IPS-NIHi7 (cell line): ENCODE data around the gene MIEF1.

ENCODE experiments used
- DNase-seq: peaks from one replicate; pipeline ENCODE4 v3.0.0; 2012; ENCODE audit warnings: mixed read lengths; ENCODE audit errors: extremely low spot score

MIEF1 gene

DNA sequence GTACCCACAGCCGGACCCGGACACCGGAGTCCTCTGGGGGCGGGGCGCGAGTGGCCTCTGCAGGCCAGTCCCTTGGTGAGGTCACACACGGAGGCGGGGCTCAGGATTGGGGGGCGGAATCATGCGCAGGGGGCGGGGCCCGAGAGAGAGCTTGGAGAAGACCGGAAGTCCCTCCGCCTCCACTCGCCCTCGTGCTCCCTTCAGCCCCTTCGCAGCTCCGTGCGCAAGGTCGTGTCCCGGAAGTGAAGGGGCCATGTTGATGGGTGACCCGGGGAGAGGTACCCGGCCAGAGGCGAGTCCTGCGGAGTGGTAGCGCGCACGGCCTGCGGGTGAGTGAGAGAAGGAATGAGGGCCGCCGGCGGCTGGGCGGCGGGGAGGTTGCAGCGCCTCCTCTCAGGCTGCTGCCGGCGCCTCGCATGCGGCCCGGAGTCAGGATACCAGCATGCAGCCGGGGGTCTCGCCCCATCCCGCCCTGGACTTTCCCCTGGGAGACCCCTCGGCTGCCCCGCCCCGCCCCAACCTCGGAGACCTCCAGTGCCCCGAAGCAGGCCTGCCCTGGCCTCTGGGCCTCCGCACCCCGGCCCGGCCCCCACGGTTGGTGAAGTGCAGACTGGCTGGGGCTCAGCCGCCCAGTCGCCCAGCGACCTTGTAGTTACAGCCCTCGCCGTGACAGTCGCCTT, at the start of gene MIEF1:
Gene MIEF1 (plus strand): TSS at position 182 of the 680 bp plus-strand sequence. CDS start 9,005 bp downstream, outside the sequence.
- DNase-seq: peak; percentile 96

DNA sequence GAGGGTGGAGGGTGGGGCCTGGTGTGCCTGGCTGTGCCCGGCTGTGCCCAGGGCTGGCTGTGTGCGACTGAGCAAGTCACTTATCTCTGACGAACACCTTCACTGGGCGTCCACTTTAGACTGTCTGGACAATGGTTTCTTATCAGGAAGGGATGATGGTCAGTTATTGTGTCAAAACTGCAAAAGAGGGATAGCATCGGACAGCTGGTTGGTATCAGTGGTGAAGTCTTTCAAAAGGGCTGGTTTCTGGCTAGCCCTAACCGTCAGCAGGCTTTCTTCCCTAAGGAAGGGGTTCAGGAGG, 49.4 kb upstream of the MIEF1 start:
- DNase-seq: no peak

DNA sequence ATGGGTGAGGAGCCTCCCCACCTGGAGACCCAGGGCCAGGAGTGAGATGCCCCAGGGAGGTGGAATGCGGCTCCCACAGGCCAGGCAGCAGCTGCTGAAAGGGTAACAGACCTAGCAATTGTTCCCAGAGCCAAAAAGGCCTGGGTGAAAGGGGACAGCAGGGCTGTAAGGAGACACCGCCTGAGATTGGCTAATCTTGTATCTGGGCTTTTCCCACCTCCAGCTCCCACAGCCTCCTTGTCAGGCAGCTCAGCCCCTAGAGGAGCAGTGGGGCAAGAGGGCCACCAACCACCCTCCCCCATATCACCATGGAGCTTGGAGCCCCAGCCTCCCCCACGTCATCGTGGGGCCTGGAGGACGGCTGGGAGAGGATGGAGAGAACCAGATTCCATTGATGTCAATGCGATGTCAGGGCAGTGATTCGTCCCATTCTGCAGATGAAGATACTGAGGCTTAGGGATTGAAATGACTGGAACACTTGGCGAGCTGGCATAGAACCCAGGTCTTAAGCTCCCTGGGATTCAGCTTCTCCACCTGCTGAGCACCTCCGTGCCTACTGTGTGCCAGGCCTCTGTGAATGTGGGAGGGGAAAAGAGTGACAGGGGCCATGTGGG, 48.2 kb upstream of the MIEF1 start:
- DNase-seq: peak; percentile 43

DNA sequence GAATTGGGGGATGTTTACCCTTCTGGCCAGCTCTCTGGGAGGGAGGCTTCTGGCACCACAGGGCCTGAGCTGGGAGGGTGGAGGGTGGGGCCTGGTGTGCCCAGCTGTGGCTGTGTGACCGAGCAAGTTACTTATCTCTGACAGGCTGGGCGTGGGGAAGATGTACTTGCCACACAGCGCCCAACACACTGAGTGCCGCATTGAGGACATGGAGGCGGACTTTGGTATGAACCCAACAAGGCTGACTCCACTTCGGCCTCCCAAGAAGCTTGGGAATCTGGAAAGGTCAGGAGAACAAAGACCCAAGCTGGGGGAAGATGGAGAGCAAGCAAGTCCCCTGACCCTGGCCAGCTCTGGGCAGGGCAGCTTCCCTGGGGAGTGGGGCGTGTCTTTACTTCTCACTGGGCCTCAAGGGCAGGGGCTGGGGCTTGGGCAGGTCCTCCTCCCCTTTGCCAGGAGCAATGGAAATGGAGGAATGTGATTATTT, 47.7 kb upstream of the MIEF1 start:
- DNase-seq: peak; percentile 52

DNA sequence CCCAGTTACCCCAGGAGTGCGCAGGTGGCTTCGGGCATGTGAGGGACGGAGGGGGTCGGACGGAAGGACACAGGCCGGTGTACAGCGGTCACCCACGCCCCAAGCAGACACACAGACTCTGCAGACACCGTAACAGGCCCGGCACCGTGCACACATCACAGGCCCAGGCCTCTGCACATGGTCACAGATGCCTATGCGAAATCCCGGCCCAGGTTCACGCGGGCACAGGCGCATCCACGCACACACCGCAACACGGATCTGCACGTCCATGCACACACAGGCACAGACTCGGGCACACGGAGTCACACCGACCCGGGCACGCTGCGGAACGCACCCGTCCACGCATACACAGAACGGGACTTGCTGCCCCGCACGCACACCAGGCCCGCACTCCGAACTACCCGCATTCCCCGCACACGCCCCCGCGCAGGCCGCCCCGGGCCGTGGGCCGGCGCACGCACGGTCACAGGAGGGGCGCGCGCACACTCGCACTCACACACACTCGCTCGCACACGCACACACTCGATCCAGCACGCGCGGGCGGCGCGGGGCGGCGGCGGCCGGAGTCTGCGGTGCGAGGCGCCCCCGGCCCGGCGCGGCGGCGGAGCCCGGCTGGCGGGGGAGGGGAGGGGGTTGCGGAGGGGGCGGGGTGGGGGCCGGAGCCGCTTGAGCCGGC, 45.4 kb upstream of the MIEF1 start, which contains the start of gene MGAT3:
Gene MGAT3 (plus strand): TSS at position 491 of the 676 bp plus-strand sequence. CDS start 30,336 bp downstream, outside the sequence.
- peak; percentile 67 for DNase-seq

DNA sequence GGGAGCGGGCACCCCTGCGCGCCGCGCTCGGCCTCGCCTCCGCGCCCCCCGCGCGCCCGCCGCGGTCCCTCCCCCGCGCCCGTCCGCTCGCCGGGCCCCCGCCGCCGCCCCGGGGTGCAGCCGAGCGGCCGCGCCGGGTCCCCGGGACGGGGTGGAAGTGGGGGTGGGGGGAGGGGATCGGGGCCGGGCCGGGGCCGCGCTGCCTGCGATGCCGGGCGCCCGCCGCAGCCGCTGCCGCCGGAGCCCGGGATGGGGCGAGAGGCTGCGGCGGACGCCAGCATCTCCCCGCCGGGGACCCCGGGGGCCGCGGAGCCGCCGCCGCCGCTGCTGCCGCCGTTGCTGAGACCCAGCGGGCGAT, 44.9 kb upstream of the MIEF1 start:
- peak; percentile 49 for DNase-seq

DNA sequence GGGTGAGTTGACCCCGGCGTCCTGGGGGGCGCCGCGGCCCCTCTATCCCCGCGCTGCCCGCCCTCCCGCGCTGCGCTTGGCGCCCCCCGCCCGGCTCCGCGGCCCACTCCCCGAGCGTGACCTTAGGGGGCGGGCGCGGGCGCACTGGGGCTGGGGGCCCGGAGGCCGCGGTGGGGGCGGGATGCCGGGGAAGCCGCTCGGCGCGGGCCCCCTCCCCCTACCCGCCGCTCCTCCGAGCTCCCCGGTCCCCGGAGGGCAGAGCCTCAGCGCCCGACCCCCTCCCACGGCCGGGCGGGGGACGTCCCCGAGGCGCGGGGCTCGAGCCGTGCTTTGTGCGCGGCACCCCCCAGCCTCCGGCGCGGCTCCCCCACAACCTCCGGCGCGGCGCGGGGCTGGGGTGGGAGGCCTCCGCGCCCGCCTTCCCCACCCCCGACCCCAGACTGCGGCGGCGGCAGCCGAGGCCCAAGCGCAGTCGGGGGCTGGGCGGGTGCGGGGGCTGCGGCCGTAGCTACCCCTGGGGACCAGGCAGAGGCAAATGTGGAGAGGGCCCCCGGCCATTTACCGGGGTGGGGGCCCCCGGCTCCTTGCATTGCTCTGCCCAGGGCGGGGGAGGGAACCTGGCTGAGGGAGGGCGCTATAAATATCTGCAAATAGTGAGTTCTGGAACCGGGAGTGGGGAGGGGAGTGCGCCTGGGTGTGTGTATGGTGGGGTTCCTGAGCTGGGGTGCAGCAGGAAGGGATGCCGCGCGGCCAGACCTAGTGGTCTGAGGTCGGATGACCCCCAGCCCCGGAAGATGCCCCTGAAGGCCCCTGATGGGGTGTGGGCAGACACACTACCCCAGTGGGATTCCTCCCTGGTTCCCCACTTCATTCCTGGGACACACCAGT, 44.3 kb upstream of the MIEF1 start:
- DNase-seq: no peak

DNA sequence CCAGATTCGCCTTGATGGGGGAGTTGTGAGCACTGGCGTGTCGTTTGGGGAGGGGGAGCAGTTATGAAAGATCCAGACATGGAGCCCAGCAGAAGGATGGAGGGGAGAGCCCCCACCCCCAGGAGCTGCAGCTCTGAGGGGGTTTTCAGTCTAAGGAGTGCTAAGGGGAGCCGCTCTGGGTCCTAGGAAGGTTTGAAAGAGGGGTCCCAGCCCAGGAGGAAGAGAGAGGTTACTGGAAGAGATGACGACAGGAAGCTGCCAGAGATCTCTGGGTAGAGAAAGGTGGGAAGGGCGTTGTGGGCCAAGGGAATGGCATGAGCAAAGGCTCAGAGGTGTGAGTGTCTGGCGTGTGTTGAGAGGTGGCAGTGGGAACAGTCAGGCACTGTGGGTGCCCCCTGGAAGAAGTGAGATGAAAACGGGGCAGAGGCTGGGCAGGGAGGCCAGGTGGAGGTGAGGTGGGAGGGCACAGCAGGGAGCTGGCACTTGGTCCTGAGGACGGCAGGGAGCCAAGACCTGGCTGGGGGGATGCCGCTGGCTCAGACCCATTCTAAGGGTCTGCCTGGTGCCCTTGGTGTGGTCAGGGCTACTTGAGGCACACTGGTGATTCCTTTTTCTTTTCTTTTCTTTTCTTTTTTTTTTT, 43.5 kb upstream of the MIEF1 start:
- no peak for DNase-seq

DNA sequence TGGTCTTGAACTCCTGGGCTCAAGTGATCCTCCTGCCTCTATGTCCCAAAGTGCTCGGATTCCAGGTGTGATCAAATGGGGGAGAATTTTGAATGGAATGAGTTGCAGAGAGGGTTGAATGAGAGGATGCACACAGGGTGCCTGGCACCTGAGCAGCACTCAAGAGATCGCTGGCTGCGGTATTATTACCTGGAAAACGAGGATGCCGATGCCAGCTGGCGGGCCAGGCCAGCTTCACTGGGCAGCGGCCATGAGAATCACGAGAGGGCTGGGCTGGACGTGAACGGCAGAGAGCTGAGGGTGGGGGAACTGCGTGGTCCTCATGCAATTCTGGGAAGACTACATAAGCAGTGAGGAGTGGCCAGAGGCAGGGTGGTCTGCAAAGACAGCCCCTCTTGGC, 42.4 kb upstream of the MIEF1 start:
- no peak for DNase-seq

DNA sequence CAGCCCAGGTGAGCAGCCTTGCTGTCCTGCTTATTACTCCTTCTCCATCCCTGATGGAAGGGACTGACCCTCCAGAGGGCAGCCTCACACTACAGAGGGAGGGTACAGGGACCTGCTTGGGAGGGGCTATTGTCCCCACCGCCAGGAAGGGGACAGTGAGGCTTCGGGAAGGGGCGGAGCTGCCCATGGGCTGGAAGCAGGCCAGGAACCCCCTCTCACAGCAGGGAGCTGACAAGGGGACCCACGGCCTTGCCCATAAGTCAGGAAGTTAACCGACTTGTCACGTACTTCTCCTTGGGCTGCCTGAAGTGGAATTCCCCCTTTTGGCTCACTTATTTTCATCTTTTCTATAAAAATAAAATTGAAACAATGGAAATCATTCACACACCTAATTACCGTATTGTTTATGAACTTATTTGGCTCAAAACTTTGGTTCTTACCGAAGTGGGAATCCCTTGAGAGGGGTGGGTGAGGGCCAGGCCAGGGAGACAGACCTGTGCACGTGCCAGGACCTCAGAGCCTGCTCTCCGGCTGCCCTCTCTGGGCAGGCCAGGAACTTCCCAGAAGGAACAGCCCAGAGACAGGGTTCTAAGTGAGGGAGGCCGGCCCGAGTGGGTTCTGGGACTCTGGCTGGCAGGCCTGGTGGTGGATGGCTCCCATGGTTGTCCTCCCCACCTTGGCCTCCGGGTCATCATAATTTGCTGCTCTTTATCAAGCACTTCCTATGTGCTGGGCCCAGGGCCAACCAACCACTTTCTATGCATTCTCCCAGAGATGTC, 39.5 kb upstream of the MIEF1 start:
- peak; percentile 78 for DNase-seq

DNA sequence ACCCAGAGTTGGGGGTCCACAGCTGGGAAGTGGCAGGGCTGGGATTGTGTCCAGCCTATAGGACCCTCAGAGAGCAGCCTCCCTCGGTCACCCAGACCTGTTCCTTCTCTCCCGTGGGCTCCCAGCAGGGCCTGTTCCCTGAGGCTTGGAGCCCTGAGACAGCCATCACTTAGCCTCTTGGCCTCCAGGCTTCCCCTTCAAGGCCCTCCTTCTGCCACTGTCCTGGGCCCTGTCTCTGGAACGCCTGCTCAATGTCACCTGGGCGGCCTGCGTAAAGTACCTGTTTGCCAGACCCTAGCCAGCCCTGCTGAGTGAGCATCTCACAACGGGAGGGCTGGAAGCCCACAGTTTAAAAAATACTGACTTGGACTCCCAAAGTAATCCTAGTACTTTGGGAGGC, 38.8 kb upstream of the MIEF1 start:
- no peak for DNase-seq

DNA sequence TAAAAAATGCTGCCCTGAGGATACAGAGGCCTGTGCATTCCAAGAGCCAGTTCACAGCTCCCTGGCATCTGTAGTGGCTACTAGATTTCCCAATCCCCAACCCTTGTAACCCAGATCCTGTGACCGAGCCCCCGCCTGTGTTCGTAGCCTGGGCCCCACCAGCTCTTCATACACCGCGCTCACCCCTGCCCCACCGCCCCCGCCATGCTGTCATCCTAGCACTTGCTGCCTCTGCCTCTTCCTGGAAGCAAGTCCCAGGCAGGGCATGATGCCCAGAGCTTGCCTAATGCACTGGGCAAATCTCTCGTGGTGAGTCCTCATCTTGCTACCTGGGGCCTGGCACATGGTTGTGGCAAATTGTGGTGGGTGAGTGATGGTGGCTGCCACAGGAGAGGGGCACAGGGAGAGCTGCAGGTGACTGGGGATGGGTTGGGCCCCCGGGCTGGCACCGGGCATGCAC, 38.1 kb upstream of the MIEF1 start:
- no peak for DNase-seq

DNA sequence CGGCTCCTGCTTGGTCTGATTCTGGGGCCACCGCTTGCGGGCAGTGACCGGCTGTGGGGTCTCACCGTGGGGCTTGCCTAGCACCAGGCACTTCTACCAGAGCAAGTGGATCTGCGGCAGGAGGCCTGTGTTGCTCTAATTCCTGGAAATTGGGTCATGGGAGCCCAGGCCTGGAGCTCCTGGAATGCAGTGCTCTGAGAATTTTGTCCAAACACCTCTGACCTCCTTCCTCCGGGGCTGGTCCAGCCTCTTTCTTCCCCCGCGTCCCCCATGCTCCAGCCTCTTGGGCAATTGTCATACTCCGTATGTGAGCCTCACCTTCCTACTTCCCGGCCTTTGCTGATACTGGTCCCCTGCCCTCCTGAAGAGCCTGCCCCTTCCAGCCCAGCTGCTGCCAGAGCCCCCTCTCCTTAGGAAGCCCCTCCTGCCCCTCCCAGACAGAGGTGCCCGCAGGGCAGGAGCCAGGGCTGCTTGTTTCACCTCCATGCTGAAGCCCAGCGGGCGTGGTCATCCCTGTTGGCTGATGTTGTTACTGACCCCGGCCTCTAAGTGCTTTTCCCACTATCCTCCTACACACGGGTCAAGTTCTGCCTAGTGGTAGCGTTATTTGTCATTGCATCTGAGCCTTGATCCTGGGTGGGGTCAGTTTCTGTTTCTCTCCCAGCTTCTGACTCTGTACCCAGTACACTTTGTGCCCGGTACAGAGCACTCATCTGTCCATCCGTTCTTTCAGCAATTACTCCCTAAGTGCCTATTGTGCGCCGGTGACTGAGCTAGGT, 35.7 kb upstream of the MIEF1 start:
- DNase-seq: no peak

DNA sequence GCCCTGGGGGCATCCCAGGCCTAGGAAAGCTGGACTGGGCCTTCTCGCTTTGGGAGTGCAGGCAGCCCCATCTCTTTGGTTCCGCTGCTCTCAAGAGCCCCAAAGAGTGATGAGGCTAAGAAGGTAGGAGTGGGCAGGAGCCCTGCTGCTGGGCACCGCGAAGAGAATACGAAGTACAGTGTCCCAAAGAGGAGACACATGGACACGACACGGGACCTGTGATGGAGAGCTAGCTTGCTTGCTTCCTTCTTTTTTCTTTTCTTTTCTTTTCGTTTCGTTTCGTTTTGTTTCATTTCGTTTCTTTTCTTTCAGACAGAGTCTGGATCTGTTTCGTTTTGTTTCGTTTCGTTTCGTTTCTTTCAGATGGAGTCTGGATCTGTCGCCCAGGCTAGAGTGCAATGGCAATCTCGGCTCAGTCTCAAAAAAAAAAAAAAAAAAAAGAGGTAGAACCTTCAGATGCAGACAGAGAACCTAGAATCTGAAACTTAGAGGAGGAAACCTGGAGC, 34.6 kb upstream of the MIEF1 start:
- no peak for DNase-seq

DNA sequence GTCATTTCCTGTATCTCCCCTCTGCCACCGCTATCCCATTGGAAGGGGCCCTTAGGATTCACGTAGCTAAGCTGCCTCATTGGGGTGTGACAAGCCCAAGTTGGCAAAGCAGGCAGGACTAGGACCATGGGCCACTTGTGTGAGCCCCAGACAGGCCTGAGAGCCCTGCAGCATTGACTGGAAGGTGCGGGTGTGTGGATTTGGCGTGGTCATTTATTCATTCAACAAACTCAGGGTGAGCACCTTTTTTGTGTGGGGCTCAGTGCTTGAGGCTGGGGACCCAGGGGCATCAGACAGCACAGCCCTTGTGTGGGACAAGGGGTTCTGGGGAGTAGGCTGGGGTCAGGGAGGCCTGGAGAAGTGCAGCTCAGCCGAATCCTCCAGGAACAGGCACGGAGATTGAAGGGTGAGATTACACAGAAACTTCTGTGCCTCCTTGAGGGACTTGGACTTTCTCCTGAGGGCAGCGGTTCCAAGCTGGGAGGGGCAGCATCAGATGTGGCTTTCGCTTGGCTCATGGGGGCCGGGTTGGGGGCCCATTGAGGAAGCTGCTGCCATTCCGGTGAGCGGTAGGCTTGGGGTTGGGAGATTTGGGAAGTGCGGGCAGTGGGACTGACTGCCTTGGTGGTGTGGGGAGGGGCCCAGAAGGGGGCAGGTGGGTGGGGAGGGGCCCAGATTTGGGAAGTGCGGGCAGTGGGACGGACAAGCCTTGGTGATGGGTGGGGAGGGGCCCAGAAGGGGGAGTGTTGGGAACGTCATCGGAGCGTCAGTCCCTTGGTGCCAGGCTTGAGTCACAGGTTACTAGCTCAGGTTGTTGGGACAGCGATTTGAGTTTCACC, 33.4 kb upstream of the MIEF1 start:
- DNase-seq: no peak

DNA sequence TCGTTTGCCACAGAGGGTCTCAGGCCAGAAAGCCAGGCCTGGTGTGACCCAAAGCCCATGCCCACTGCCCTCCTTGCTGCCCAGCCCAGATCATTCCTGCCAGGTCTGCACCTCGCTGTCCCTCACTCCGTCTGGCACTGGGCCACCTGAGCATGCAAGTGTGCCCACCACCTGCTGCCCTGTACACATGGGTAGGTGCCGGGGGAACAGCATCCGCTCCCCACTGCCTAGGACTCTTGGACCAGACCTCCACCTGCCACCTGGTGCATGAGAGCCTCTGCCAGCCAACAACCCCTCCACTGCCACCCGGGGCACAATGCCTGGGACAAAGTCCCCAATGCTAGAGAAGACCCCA, 32.8 kb upstream of the MIEF1 start:
- DNase-seq: no peak

DNA sequence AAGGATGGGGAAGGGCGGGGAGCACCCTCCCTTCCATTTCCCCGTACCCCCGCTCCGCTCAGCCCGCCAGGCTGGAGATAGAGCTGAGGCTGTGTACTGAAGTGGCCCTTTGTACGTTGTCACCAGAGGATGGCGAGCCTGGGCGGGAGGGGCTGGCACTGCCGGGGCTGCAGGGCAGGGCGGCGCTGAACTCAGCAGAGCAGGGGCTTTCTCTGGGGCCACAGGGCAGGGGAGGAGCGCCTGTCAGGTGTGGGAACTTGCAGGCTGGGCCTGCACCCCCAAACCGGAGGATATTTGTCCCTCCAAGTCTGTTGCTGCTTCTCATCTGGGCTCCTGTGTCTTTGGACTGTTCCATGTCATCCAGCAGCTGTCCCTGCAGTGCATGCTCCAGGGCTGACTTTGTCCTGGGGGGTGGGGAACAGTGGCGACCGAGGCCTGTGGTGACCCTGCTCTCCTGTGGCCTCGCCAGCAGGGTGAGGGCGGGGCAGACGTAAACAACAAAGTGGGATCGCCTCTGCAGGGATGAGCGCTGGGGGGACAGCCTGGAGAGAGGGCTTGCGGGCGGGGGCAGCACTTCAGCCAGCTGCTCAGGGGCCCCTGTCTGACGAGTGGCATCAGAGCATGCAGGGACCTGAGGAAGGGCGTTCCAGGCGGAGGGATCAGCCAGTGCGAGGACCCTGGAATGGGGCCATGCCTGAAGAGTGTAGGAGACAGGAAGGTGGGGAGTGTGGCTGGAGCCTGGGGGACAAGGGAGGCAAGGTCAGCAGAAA, 32.2 kb upstream of the MIEF1 start:
- DNase-seq: no peak
